OCI-LY7 (cell line): ENCODE measurements around the gene CRP.

Source experiments
- CTCF ChIP-seq: fragments of 200-600 bp; sonication (generic); conservative IDR thresholded peaks from 2 replicates; pipeline ENCODE4 v1.5.1; 2014; ENCODE audit warnings: mild to moderate bottlenecking, antibody characterized with exemption, low read length, moderate library complexity, mixed read lengths
- EZH2phosphoT487 ChIP-seq: fragments of 200-600 bp; sonication (generic); IDR thresholded peaks from 2 replicates; pipeline ENCODE4 v1.6.1; 2018; ENCODE audit warnings: low read depth, borderline replicate concordance, mild to moderate bottlenecking, mixed run types, antibody characterized with exemption, low read length, moderate library complexity, mixed read lengths

- no peak for TF ChIP-seq CTCF
- no peak for TF ChIP-seq EZH2phosphoT487
Observed at GRCh38 chr1:159712080-159712479, 2.3 kb downstream of the CRP start.
